Measurements from ENCODE around the gene LATS2.

LATS2 gene

DNA sequence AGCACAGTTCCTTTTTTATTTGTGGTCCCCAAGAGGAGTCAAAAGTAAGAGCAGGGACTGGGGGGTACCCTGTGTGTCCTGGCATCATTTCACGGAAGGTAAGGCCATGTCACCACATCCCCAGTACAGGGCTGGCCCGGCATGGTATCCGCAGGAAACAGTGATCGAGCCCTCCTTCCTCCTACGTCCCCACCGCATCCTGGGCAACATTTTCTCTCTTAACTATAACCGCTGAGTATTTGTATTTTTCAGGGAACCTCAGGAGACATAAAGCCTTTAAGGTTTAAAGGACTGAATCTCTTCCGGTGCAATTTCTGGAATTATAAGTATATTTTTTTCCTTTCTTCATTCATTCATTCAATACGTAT lies 13.6 kb upstream of the LATS2 start:
- Histone ChIP-seq H3K4me1 (ENCODE audit: control insufficient read depth, insufficient read depth, low read length) (no peaks in the 10 kb centered on the region), H3K9ac (ENCODE audit: low read length in 2 of 2) (peak overlapping the region; percentile 5 to 63), H3K4me3 (ENCODE audit: low read length in 2 of 2) (peak overlapping the region; percentile 47 to 74), H3K36me3 (ENCODE audit: control insufficient read depth in 2 of 2, insufficient read depth in 2 of 2, low read length in 2 of 2) (no peaks in the 10 kb centered on the region), H3K9me3 (ENCODE audit: control insufficient read depth in 2 of 2, low read length in 2 of 2) (no peaks in the 10 kb centered on the region), H3K27ac (ENCODE audit: low read length) (peak overlapping the region; percentile 24), H3K27me3 (ENCODE audit: control insufficient read depth in 1 of 2, insufficient read depth in 2 of 2, low read length in 2 of 2) (no peaks in the 10 kb centered on the region)

DNA sequence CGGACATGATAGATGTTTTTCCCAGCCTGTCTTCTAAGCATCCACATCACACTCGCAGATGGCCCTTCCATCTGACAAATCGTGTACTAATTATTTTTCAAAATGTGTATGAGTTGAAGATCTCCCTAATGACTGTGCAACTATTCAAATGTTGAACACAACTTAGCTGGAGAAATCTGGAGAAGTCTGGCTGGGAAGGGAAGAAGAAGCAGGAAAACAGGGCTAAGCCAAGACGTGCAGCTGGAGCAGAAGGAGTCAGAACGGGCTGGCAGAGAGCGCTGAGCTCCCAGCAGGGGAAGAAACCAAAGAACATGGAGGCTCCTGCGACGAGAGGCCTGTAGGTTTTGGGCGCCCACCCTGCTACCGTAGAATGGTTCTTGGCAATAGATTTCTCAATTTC lies 13.2 kb upstream of the LATS2 start:
- H3K4me1 ChIP-seq (ENCODE audit: control insufficient read depth, insufficient read depth, low read length), result no peaks in the 10 kb centered on the region
- H3K9ac ChIP-seq (ENCODE audit: low read length in 2 of 2), result peak overlapping the region in 1 of 2 donors; percentile 5
- H3K36me3 ChIP-seq (ENCODE audit: control insufficient read depth in 2 of 2, insufficient read depth in 2 of 2, low read length in 2 of 2), result no peaks in the 10 kb centered on the region
- H3K27me3 ChIP-seq (ENCODE audit: control insufficient read depth in 1 of 2, insufficient read depth in 2 of 2, low read length in 2 of 2), result no peaks in the 10 kb centered on the region
- no peaks in the 10 kb centered on the region for H3K9me3 ChIP-seq (ENCODE audit: control insufficient read depth in 2 of 2, low read length in 2 of 2)
- H3K27ac ChIP-seq (ENCODE audit: low read length), result peak overlapping the region; percentile 24
- H3K4me3 ChIP-seq (ENCODE audit: low read length in 2 of 2), result no peak overlapping the region

GRCh38 chr13:21071924-21072323 lies 10.5 kb upstream of the LATS2 start:
- H3K36me3 ChIP-seq (ENCODE audit: control insufficient read depth in 2 of 2, insufficient read depth in 2 of 2, low read length in 2 of 2), result no peaks in the 10 kb centered on the region
- H3K4me3 ChIP-seq (ENCODE audit: low read length in 2 of 2), result no peak overlapping the region
- H3K27ac ChIP-seq (ENCODE audit: low read length), result no peak overlapping the region
- H3K4me1 ChIP-seq (ENCODE audit: control insufficient read depth, insufficient read depth, low read length), result no peaks in the 10 kb centered on the region
- H3K9ac ChIP-seq (ENCODE audit: low read length in 2 of 2), result no peak overlapping the region
- no peaks in the 10 kb centered on the region for H3K27me3 ChIP-seq (ENCODE audit: control insufficient read depth in 1 of 2, insufficient read depth in 2 of 2, low read length in 2 of 2)
- H3K9me3 ChIP-seq (ENCODE audit: control insufficient read depth in 2 of 2, low read length in 2 of 2), result no peaks in the 10 kb centered on the region

DNA sequence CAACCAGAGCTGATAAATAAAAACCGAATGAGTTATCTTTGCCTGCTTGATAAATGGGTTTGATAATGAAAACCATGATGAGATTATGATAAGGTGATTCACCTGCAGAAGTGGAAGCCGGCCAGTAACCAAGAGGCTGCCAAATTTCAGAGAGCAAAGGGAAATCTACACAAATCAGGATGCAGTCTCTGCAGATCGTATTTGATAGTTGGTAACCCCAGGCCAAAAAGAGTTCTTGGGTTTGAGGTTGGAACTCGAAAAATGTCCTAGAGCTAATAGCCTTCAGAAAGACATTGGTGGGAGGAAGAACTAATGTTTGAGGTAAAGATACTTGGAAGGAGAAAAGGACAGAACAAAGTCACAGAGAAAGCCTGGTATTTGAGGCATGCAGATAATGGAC lies 9.6 kb upstream of the LATS2 start:
- H3K36me3 ChIP-seq (ENCODE audit: control insufficient read depth in 2 of 2, insufficient read depth in 2 of 2, low read length in 2 of 2), result no peaks in the 10 kb centered on the region
- no peaks in the 10 kb centered on the region for H3K4me1 ChIP-seq (ENCODE audit: control insufficient read depth, insufficient read depth, low read length)
- H3K27me3 ChIP-seq (ENCODE audit: control insufficient read depth in 1 of 2, insufficient read depth in 2 of 2, low read length in 2 of 2), result no peaks in the 10 kb centered on the region
- H3K9me3 ChIP-seq (ENCODE audit: control insufficient read depth in 2 of 2, low read length in 2 of 2), result no peaks in the 10 kb centered on the region
- H3K9ac ChIP-seq (ENCODE audit: low read length in 2 of 2), result no peak overlapping the region
- no peak overlapping the region for H3K27ac ChIP-seq (ENCODE audit: low read length)
- no peak overlapping the region for H3K4me3 ChIP-seq (ENCODE audit: low read length in 2 of 2)

DNA sequence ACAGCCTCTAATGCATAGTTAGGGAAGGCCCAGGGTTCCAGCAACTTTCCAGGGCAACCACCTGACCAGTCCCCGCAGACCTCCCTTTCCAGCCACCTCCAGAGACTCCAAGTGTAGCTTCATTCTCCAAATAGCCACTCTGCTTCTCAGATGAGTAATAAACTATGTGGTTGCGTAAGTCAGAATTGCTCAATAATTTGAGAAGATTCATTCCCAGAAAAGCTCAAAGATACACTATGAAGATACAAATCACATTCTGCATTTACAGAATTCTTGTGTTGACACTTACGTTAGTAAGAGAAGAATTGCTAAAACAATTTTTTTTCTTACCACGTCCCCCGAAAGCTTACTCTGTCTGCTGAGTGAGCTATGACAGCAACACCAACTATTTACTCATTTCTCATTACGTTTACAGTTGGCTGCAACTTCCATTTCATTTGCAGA lies 8.2 kb upstream of the LATS2 start:
- Histone ChIP-seq H3K27ac (ENCODE audit: low read length) (no peak overlapping the region), H3K4me1 (ENCODE audit: control insufficient read depth, insufficient read depth, low read length) (no peaks in the 10 kb centered on the region), H3K9me3 (ENCODE audit: control insufficient read depth in 2 of 2, low read length in 2 of 2) (no peaks in the 10 kb centered on the region), H3K36me3 (ENCODE audit: control insufficient read depth in 2 of 2, insufficient read depth in 2 of 2, low read length in 2 of 2) (no peaks in the 10 kb centered on the region), H3K4me3 (ENCODE audit: low read length in 2 of 2) (no peak overlapping the region), H3K9ac (ENCODE audit: low read length in 2 of 2) (no peak overlapping the region), H3K27me3 (ENCODE audit: control insufficient read depth in 1 of 2, insufficient read depth in 2 of 2, low read length in 2 of 2) (no peaks in the 10 kb centered on the region)

GRCh38 chr13:21067848-21068247 lies 6.5 kb upstream of the LATS2 start:
- H3K27ac ChIP-seq (ENCODE audit: low read length), result no peak overlapping the region
- no peaks in the 10 kb centered on the region for H3K9me3 ChIP-seq (ENCODE audit: control insufficient read depth in 2 of 2, low read length in 2 of 2)
- no peaks in the 10 kb centered on the region for H3K27me3 ChIP-seq (ENCODE audit: control insufficient read depth in 1 of 2, insufficient read depth in 2 of 2, low read length in 2 of 2)
- no peak overlapping the region for H3K9ac ChIP-seq (ENCODE audit: low read length in 2 of 2)
- H3K36me3 ChIP-seq (ENCODE audit: control insufficient read depth in 2 of 2, insufficient read depth in 2 of 2, low read length in 2 of 2), result no peaks in the 10 kb centered on the region
- no peaks in the 10 kb centered on the region for H3K4me1 ChIP-seq (ENCODE audit: control insufficient read depth, insufficient read depth, low read length)
- H3K4me3 ChIP-seq (ENCODE audit: low read length in 2 of 2), result no peak overlapping the region

DNA sequence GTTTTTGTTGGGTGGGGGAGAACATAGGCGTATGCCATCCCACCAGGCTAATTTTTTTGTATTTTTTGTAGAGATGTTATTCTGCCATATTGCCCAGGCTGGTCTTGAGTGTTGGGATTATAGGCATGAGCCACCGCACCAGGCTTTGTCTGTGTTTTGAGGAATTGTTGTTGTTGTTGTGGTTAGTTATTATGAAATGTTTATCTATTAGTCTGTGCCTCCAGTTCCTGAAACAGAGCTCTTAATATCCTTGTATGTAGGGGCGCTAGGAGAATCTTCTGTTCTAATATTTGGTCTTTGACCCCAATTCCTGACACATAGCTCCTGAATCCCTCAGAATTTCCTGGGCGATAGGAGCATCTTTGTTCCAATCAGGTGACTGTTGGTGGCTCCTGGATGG lies 5.6 kb upstream of the LATS2 start:
- no peaks in the 10 kb centered on the region for H3K27me3 ChIP-seq (ENCODE audit: control insufficient read depth in 1 of 2, insufficient read depth in 2 of 2, low read length in 2 of 2)

GRCh38 chr13:21065686-21066085 lies 4.3 kb upstream of the LATS2 start:
- no peaks in the 10 kb centered on the region for H3K4me1 ChIP-seq (ENCODE audit: control insufficient read depth, insufficient read depth, low read length)
- H3K9me3 ChIP-seq (ENCODE audit: control insufficient read depth in 2 of 2, low read length in 2 of 2), result no peaks in the 10 kb centered on the region
- H3K27me3 ChIP-seq (ENCODE audit: control insufficient read depth in 1 of 2, insufficient read depth in 2 of 2, low read length in 2 of 2), result no peaks in the 10 kb centered on the region
- H3K36me3 ChIP-seq (ENCODE audit: control insufficient read depth in 2 of 2, insufficient read depth in 2 of 2, low read length in 2 of 2), result no peaks in the 10 kb centered on the region
- no peak overlapping the region for H3K4me3 ChIP-seq (ENCODE audit: low read length in 2 of 2)
- H3K9ac ChIP-seq (ENCODE audit: low read length in 2 of 2), result no peak overlapping the region
- H3K27ac ChIP-seq (ENCODE audit: low read length), result no peak overlapping the region

More for the DNA sequence above, 5.6 kb upstream of the LATS2 start:
- Histone ChIP-seq H3K36me3 (ENCODE audit: control insufficient read depth in 2 of 2, insufficient read depth in 2 of 2, low read length in 2 of 2) (no peaks in the 10 kb centered on the region), H3K4me3 (ENCODE audit: low read length in 2 of 2) (no peak overlapping the region), H3K9me3 (ENCODE audit: control insufficient read depth in 2 of 2, low read length in 2 of 2) (no peaks in the 10 kb centered on the region), H3K9ac (ENCODE audit: low read length in 2 of 2) (no peak overlapping the region), H3K27ac (ENCODE audit: low read length) (no peak overlapping the region), H3K4me1 (ENCODE audit: control insufficient read depth, insufficient read depth, low read length) (no peaks in the 10 kb centered on the region)

DNA sequence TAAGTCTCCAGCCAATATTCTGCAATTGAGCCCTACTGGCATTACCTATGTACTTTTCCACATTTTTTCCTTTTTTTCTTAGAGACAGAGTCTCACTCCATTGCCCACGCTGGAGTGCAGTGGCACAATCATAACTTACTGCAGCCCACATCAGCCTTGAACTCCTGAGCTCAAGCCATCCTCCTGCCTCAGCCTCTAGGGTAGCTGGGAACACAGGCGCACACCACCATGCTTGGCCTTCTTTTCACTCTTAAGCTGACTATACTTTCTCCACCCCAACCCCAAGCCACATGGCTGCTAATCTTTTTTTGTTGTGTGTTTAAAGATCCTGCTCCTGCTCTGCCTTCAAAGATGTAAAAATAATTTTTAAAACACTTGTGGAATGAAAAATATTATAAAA lies 1.6 kb upstream of the LATS2 start:
- Histone ChIP-seq H3K27ac (ENCODE audit: low read length) (no peak overlapping the region), H3K9me3 (ENCODE audit: control insufficient read depth in 2 of 2, low read length in 2 of 2) (no peaks in the 10 kb centered on the region)

GRCh38 chr13:21060338-21061028 lies 903 bp downstream of the LATS2 start:
- Histone ChIP-seq H3K9ac (ENCODE audit: low read length in 2 of 2) (peak overlapping the region; percentile 83 to 84), H3K36me3 (ENCODE audit: control insufficient read depth in 2 of 2, insufficient read depth in 2 of 2, low read length in 2 of 2) (no peaks in the 10 kb centered on the region), H3K27ac (ENCODE audit: low read length) (peak overlapping the region; percentile 95), H3K27me3 (ENCODE audit: control insufficient read depth in 1 of 2, insufficient read depth in 2 of 2, low read length in 2 of 2) (no peaks in the 10 kb centered on the region), H3K4me1 (ENCODE audit: control insufficient read depth, insufficient read depth, low read length) (peaks cover 21% of the 10 kb centered on the region), H3K9me3 (ENCODE audit: control insufficient read depth in 2 of 2, low read length in 2 of 2) (no peaks in the 10 kb centered on the region), H3K4me3 (ENCODE audit: low read length in 2 of 2) (peak overlapping the region; percentile 73 to 82)

More for the DNA sequence above, 1.6 kb upstream of the LATS2 start:
- Histone ChIP-seq H3K9ac (ENCODE audit: low read length in 2 of 2) (no peak overlapping the region), H3K4me1 (ENCODE audit: control insufficient read depth, insufficient read depth, low read length) (peaks cover 9% of the 10 kb centered on the region), H3K36me3 (ENCODE audit: control insufficient read depth in 2 of 2, insufficient read depth in 2 of 2, low read length in 2 of 2) (no peaks in the 10 kb centered on the region), H3K4me3 (ENCODE audit: low read length in 2 of 2) (no peak overlapping the region), H3K27me3 (ENCODE audit: control insufficient read depth in 1 of 2, insufficient read depth in 2 of 2, low read length in 2 of 2) (no peaks in the 10 kb centered on the region)

DNA sequence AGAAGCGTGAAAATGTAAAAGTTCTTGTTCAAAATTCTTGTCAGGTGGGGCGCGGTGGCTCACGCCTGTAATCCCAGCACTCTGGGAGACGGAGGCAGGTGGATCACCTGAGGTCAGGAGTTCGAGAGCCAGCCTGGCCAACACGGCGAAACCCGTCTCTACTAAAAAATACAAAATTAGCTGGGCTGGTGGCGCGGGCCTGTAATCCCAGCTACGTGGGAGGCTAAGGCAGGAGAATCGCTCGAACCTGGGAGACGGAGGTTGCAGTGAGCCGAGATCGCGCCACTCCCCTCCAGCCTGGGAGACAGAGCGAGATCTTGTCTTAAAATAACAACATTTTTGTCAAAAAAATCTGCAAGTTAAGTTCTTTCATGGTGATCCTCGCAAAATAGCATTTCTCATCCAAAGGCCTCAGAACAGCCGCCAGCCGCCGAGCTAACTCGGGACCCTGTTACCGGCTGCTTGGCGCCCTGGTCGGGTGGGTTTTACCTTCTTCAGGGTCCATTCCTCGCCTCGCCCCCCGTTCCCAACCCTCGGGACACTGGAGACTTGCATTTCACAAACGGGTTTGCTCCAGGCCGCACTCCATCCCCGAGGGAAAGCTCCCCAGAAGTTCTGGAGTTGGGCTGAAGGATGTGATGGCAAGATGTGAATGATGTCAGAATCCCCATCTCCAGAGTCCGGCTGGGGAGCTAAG lies 1.6 kb downstream of the LATS2 start:
- Histone ChIP-seq H3K9me3 (ENCODE audit: control insufficient read depth in 2 of 2, low read length in 2 of 2) (no peaks in the 10 kb centered on the region), H3K9ac (ENCODE audit: low read length in 2 of 2) (peak overlapping the region; percentile 83 to 84), H3K36me3 (ENCODE audit: control insufficient read depth in 2 of 2, insufficient read depth in 2 of 2, low read length in 2 of 2) (no peaks in the 10 kb centered on the region), H3K27ac (ENCODE audit: low read length) (peak overlapping the region; percentile 95), H3K27me3 (ENCODE audit: control insufficient read depth in 1 of 2, insufficient read depth in 2 of 2, low read length in 2 of 2) (no peaks in the 10 kb centered on the region), H3K4me3 (ENCODE audit: low read length in 2 of 2) (peak overlapping the region; percentile 73 to 82), H3K4me1 (ENCODE audit: control insufficient read depth, insufficient read depth, low read length) (peaks cover 27% of the 10 kb centered on the region)
